Transverse colon (tissue), 4 donors: ENCODE data around the gene IRF5. TPM values are rescaled to one million over a fixed set of nuclear protein-coding genes. Genes with fewer than 3 reads are reported as not detected.

Source experiments
- DNase-seq: peaks from one replicate; pipeline ENCODE4 v3.0.0-alpha.2; 2019
- H3K27ac ChIP-seq, 4 donors: fragments of 200-600 bp; sonication (generic); 2 replicates each; pipeline ENCODE4 v1.5.1; 2016 to 2018; ENCODE audit warnings: inconsistent platforms in 4 of 4
- H3K27me3 ChIP-seq: fragments of 200-600 bp; sonication (generic); 2 replicates; pipeline ENCODE4 v1.5.1; 2017; ENCODE audit warnings: inconsistent platforms
- H3K36me3 ChIP-seq, 4 donors: fragments of 200-600 bp; sonication (generic); 2 replicates each; pipeline ENCODE4 v1.5.1; 2017 to 2019; ENCODE audit warnings: inconsistent platforms in 4 of 4
- H3K4me1 ChIP-seq, 4 donors: fragments of 200-600 bp; sonication (generic); 2 replicates each; pipeline ENCODE4 v1.5.1; 2017 to 2020; ENCODE audit warnings: inconsistent platforms in 4 of 4
- H3K4me3 ChIP-seq, 4 donors: fragments of 200-600 bp; sonication (generic); 1 replicate in 1 of 4; 2 replicates in 3 of 4; pipeline versions ENCODE4 v1.5.1 to v1.6.1; 2017 to 2019; ENCODE audit warnings: inconsistent platforms in 4 of 4
- H3K9me3 ChIP-seq, 2 donors: fragments of 200-600 bp; sonication (generic); 2 replicates each; pipeline ENCODE4 v1.5.1; 2017 to 2019; ENCODE audit warnings: inconsistent platforms in 2 of 2
- EP300 ChIP-seq: sonication (generic); formaldehyde crosslinking; IDR thresholded peaks from one replicate; pipeline ENCODE4 v1.6.1; 2017; ENCODE audit warnings: antibody characterized with exemption, low read depth
- POLR2A ChIP-seq: fragments of 450-650 bp; IDR thresholded peaks from one replicate; pipeline ENCODE4 v1.6.1; 2016; ENCODE audit warnings: antibody characterized with exemption, mild to moderate bottlenecking, moderate library complexity
- POLR2AphosphoS5 ChIP-seq, 3 donors: sonication (generic); formaldehyde crosslinking; IDR thresholded peaks; one replicate each; pipeline ENCODE4 v1.6.1; 2016; ENCODE audit warnings: antibody characterized with exemption in 3 of 3
- WGBS, 2 donors: methylation state at CpG; one replicate each; pipeline ENCODE4 v1.1.5; 2018; ENCODE audit warnings: low coverage in 1 of 2; 5-methylcytosine and 5-hydroxymethylcytosine counted together
- in situ Hi-C, 4 donors: fragments of 200-750 bp; cut with MboI; loops; one replicate each; pipeline versions ENCODE4 v1.15.0 to v1.15.1; 2017; ENCODE audit warnings: low sequenced_read_pairs in 3 of 4, low pct_ligation_motif_present in 1 of 4, low pct_unique_long_range_greater_than_20kb in 1 of 4
- intact Hi-C: fragments of 100-400 bp; cut with DNase I; formaldehyde crosslinking; loops from one replicate; pipeline ENCODE4 v1.15.1; 2023; ENCODE audit warnings: low total_unique reads
- total RNA-seq, 4 donors: library from RNA; depleted of rRNA; stranded (reverse); fragments of >200 nt; gene quantifications; one replicate each; pipeline ENCODE4 v1.1.0, GENCODE V29; 2016
- TF ChIP-seq, protein P1 (sequence below), 5 experiments: fragments of 200-600 bp in 3 of 5; fragments of 450-650 bp in 2 of 5; sonication (generic) in 3 of 5; IDR thresholded peaks; 1 replicate in 2 of 5; 2 replicates in 3 of 5; pipeline ENCODE4 v1.5.1; 2016 to 2017; ENCODE audit warnings: antibody characterized with exemption in 5 of 5, inconsistent platforms in 3 of 5, mild to moderate bottlenecking in 2 of 5, moderate library complexity in 1 of 5

IRF5 gene
- total RNA-seq, 4 donors from 2014 or later = 2.2 to 10.0 (median 6.2) TPM

DNA sequence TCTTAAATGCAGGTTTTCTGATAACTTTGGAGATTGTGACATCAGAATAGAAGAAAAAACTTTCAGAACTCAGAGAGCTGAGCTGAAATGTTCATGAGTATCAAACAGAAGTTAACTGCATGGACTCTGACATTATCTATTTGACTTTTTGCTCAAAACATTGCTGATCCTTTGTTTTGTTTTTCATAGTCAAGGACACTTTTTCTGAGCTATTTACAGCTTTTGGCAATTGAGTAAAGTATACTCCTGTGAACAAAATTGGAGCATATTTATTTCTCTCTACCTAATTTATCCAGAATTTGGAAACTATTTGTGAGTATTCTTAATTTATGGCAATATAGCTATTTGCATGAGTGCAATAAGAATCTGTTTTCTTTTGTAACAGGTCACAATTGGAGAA lies 38.3 kb upstream of the IRF5 start:
- in situ Hi-C loops = loop anchor here in 1 of 4 donors (25.0 kb wide), 1 partner anchor 287 kb away; no protein-coding TSS in a partner anchor
- TF ChIP-seq POLR2AphosphoS5 (IDR thresholded peaks at IDR 0.05) (no peak), POLR2A (no peak), EP300 (no peak)
- TF ChIP-seq, protein P1, sequence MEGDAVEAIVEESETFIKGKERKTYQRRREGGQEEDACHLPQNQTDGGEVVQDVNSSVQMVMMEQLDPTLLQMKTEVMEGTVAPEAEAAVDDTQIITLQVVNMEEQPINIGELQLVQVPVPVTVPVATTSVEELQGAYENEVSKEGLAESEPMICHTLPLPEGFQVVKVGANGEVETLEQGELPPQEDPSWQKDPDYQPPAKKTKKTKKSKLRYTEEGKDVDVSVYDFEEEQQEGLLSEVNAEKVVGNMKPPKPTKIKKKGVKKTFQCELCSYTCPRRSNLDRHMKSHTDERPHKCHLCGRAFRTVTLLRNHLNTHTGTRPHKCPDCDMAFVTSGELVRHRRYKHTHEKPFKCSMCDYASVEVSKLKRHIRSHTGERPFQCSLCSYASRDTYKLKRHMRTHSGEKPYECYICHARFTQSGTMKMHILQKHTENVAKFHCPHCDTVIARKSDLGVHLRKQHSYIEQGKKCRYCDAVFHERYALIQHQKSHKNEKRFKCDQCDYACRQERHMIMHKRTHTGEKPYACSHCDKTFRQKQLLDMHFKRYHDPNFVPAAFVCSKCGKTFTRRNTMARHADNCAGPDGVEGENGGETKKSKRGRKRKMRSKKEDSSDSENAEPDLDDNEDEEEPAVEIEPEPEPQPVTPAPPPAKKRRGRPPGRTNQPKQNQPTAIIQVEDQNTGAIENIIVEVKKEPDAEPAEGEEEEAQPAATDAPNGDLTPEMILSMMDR (IDR thresholded peaks at IDR 0.05) = no peak
- peaks cover 0 to 3% of the 10 kb centered on the region in 2 donors for H3K9me3 ChIP-seq

DNA sequence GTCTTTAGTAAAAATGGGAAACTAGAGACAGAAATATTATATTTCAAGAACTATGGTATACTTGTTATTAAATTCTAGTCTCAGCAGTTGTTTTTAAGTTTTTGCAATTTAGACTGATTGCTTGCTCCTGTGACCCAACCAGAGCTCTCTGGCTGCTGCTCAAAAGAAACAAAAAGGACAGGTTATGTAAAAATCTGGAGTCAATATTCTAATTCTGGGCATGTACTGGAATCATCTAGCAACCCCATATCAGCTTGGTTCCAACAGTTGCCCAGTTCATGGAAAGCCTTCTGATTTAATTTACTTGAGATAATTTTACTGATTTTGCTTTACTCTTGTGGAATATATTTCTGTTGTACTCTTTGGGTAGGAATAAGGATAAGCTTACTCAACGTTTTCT lies 37.5 kb upstream of the IRF5 start:
- no peak overlapping the region for H3K4me3 ChIP-seq
- in situ Hi-C loops = loop anchor here in 3 of 4 donors (10.0 kb wide), 2 partner anchors 185 to 195 kb away; no protein-coding TSS in a partner anchor
- H3K27ac ChIP-seq = no peak overlapping the region
- no peak for DNase-seq
- H3K27me3 ChIP-seq = no peaks in the 10 kb centered on the region
- TF ChIP-seq, protein P1 (IDR thresholded peaks at IDR 0.05) = no peak
- TF ChIP-seq EP300 (no peak), POLR2A (no peak), POLR2AphosphoS5 (IDR thresholded peaks at IDR 0.05) (no peak)
- H3K4me1 ChIP-seq = peaks cover 0 to 5% (median 0%) of the 10 kb centered on the region in 4 donors
- no peaks in the 10 kb centered on the region for H3K36me3 ChIP-seq
- intact Hi-C loops = no loop called here
- peaks cover 0 to 3% of the 10 kb centered on the region in 2 donors for H3K9me3 ChIP-seq
- WGBS, 2 donors = 59 to 60% methylated on average over 1 of the region's 1 CpG

More for the DNA sequence above, 38.3 kb upstream of the IRF5 start:
- H3K4me3 ChIP-seq = no peak overlapping the region
- no peak for DNase-seq
- H3K27me3 ChIP-seq = no peaks in the 10 kb centered on the region
- intact Hi-C loops = no loop called here
- no peak overlapping the region for H3K27ac ChIP-seq
- peaks cover 0 to 5% (median 0%) of the 10 kb centered on the region in 4 donors for H3K4me1 ChIP-seq
- no peaks in the 10 kb centered on the region for H3K36me3 ChIP-seq

DNA sequence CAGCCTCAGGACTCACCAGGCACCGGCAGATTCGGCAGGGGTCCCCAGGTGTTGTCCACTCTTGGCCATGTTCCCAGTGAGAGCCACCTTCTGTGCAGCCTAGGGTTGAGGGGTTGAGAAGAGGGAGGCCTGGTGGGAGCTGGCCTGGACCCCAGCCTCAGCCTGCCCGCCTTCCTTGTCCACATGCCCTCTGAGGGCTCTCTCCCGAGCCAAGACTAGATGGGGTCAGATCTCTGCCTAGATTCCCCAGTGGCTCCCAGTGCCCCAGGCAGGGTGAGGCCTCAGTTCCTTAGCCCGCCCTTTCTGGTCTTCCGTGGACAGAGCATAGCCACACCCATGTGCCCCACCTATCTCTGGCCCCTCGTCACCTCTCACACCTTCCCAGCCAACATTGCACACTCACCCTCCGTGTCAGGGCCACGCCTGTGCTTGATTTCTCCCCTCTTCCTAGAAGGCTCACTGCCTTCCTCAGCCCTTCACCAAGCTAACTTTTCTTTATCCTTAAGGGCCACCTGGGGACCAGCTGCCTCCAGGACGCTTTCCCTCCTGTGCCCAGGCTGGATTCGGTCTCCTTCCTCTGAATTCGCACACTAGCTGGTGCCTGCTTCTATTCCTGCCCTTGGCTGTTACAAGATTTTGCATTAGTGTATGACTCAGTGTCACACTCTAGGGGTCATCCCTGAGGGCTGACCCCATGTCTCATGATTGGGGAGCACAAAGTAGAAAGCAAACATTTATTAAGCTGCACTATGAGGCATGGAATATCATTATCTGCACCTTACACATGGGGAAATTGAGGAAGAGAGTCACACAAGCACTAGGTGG lies 34.8 kb upstream of the IRF5 start:
- in situ Hi-C loops (loop anchor here in 3 of 4 donors (10.0 kb wide), 2 partner anchors 182 to 192 kb away; no protein-coding TSS in a partner anchor), intact Hi-C loops (no loop called here)
- 66 to 100% methylated on average over 1 to 12 of the region's 12 CpGs for WGBS, 2 donors
- TF ChIP-seq, protein P1 (IDR thresholded peaks at IDR 0.05) = no peak
- TF ChIP-seq POLR2AphosphoS5 (IDR thresholded peaks at IDR 0.05) (no peak), EP300 (no peak), POLR2A (no peak)
- peak; percentile 60 for DNase-seq
- Histone ChIP-seq H3K4me3 (no peak overlapping the region), H3K9me3 (peaks cover 0 to 3% of the 10 kb centered on the region in 2 donors), H3K4me1 (peaks cover 0 to 5% (median 0%) of the 10 kb centered on the region in 4 donors), H3K36me3 (no peaks in the 10 kb centered on the region), H3K27ac (no peak overlapping the region), H3K27me3 (peaks cover 4% of the 10 kb centered on the region)

DNA sequence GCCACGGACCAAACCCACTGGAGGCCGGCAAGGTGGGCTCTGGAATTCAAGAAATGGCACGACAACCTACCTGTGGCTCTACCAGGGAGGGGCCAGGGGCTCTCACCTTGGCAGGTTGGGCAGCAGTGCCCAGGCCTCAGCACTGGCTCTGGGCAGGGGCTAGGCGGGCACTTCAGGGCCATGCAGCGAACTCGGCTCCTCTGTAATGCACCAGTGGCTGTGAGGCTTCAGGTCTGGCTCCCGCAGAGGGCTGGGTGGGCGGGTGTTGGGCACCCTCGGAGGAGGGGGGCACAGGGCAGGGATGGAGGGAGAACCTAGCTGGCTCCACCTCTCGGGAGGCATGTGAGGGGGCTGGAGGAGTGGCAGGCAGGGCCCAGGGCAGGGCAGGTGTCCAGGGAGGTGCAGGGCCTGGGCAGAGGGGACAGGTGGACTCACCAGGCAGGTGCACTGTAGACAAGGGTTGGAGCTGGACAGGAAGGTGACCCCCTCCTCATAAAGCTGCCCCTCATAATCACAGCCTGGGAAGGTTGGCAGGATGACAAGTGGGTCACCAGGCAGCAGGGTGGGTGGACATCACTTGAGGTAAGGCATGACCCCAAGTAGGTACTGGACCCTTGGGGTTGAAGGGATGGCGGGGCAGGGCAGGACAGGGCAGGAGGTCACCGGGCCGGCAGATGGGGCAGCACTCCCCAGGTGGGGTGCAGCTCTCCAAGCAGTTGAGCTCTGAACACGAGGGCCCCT lies 33.9 kb upstream of the IRF5 start:
- H3K27ac ChIP-seq = no peak overlapping the region
- peaks cover 0 to 5% (median 0%) of the 10 kb centered on the region in 4 donors for H3K4me1 ChIP-seq
- TF ChIP-seq POLR2AphosphoS5 (IDR thresholded peaks at IDR 0.05) (no peak), POLR2A (no peak), EP300 (no peak)
- TF ChIP-seq, protein P1 (IDR thresholded peaks at IDR 0.05) = no peak
- in situ Hi-C loops = loop anchor here in 3 of 4 donors (10.0 kb wide), 2 partner anchors 181 to 191 kb away; no protein-coding TSS in a partner anchor
- 85% methylated on average over 14 of the region's 14 CpGs; no CpG with 5 or more reads in 1 of the 2 donors for WGBS, 2 donors
- intact Hi-C loops = no loop called here
- peaks cover 0 to 3% of the 10 kb centered on the region in 2 donors for H3K9me3 ChIP-seq
- H3K36me3 ChIP-seq = no peaks in the 10 kb centered on the region
- peaks cover 11% of the 10 kb centered on the region for H3K27me3 ChIP-seq
- DNase-seq = peak; percentile 8
- H3K4me3 ChIP-seq = no peak overlapping the region
